Measurements from ENCODE around the gene DPEP1. TPM values are rescaled to one million over a fixed set of nuclear protein-coding genes. Genes with fewer than 3 reads are reported as not detected.

Gene DPEP1
- total RNA-seq, 1 donor from 2014 or later, result 0.36 TPM

GRCh38 chr16:89572073-89572484, 41.4 kb upstream of the DPEP1 start:
- H3K4me3 Mint-ChIP-seq, result no peak overlapping the region
- peaks cover 2% of the 10 kb centered on the region for H3K36me3 Mint-ChIP-seq
- no peak overlapping the region for H3K27ac Mint-ChIP-seq
- peaks cover 1% of the 10 kb centered on the region for H3K4me1 Mint-ChIP-seq
- H3K9me3 Mint-ChIP-seq, result no peaks in the 10 kb centered on the region
- no peak for TF ChIP-seq CTCF (IDR thresholded peaks at IDR 0.05; ENCODE audit: unreplicated experiment)
- H3K27me3 Mint-ChIP-seq (ENCODE audit: low read depth), result peaks cover 53% of the 10 kb centered on the region
- no peak for DNase-seq (ENCODE audit: low spot score in 2 of 2, unreplicated experiment in 2 of 2)

- TF ChIP-seq CTCF (IDR thresholded peaks at IDR 0.05; ENCODE audit: unreplicated experiment), result no peak
- no peak overlapping the region for H3K27ac Mint-ChIP-seq
- DNase-seq (ENCODE audit: low spot score in 2 of 2, unreplicated experiment in 2 of 2), result no peak
- peaks cover 1% of the 10 kb centered on the region for H3K4me1 Mint-ChIP-seq
- H3K36me3 Mint-ChIP-seq, result peaks cover under 1% of the 10 kb centered on the region
- H3K4me3 Mint-ChIP-seq, result no peak overlapping the region
- H3K9me3 Mint-ChIP-seq, result no peaks in the 10 kb centered on the region
- H3K27me3 Mint-ChIP-seq (ENCODE audit: low read depth), result peaks cover 59% of the 10 kb centered on the region
Observed at GRCh38 chr16:89572485-89573205, 40.8 kb upstream of the DPEP1 start.

GRCh38 chr16:89573826-89574680, 39.4 kb upstream of the DPEP1 start:
- DNase-seq (ENCODE audit: low spot score in 2 of 2, unreplicated experiment in 2 of 2), result no peak
- peaks cover 72% of the 10 kb centered on the region for H3K27me3 Mint-ChIP-seq (ENCODE audit: low read depth)
- no peaks in the 10 kb centered on the region for H3K9me3 Mint-ChIP-seq
- H3K36me3 Mint-ChIP-seq, result no peaks in the 10 kb centered on the region
- no peak overlapping the region for H3K27ac Mint-ChIP-seq
- peaks cover 1% of the 10 kb centered on the region for H3K4me1 Mint-ChIP-seq
- TF ChIP-seq CTCF (IDR thresholded peaks at IDR 0.05; ENCODE audit: unreplicated experiment), result no peak
- H3K4me3 Mint-ChIP-seq, result no peak overlapping the region

- peak in 1 of 2 experiments; percentile 61 for DNase-seq (ENCODE audit: low spot score in 2 of 2, unreplicated experiment in 2 of 2)
- peak; percentile 47 for TF ChIP-seq CTCF (IDR thresholded peaks at IDR 0.05; ENCODE audit: unreplicated experiment)
- Mint-ChIP-seq H3K4me1 (peaks cover 1% of the 10 kb centered on the region), H3K9me3 (no peaks in the 10 kb centered on the region), H3K27ac (no peak overlapping the region), H3K36me3 (no peaks in the 10 kb centered on the region), H3K27me3 (ENCODE audit: low read depth) (peaks cover 69% of the 10 kb centered on the region), H3K4me3 (peak overlapping the region; percentile 31)
Observed at GRCh38 chr16:89574681-89575246, 38.7 kb upstream of the DPEP1 start.

DNA sequence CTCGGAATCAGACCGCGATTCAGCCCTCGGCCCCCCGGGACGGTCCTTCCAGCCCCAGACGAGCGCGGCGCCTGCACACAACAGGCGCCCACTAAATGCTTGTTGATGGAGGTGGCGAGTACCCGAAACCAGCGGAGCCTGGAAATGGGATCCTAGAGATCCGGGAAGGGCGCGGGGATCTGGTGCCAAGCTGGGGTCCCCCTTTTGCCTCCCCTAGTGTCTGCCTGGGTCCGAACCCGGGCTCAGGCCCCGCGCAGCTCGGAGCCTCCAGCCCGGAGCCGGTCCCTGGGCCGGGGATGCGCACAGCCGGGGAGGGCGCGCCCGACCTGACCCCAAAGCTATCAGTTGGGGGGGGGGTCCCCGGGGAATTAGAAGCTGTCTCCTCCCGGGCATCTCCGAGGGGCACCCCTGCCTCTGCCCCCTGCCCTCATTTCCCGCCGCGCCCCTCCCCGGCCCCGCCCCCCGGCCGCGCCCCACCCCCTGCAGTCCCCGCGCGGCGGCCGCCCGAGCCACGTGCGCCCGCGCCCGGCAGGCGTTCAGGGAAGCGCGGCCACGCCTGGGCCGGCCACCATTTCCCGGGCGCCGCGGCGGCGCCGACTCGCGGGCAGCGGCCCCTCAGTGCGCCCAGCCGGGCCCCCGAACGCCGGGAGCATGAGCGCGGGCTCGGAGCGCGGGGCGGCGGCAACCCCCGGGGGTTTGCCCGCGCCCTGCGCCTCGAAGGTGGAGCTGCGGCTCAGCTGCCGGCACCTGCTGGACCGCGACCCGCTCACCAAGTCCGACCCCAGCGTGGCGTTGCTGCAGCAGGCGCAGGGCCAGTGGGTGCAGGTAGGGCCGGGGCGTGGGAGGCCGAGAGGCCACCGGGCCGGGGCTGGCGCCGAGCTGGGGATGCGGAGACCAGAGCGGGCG, 37.9 kb upstream of the DPEP1 start, which contains the start of gene CPNE7:
TSS of gene CPNE7 (plus strand) at position 512 of the 906 bp plus-strand sequence. CDS start at position 652, 140 bp downstream.
- no peak for DNase-seq (ENCODE audit: low spot score in 2 of 2, unreplicated experiment in 2 of 2)
- H3K36me3 Mint-ChIP-seq, result no peaks in the 10 kb centered on the region
- peaks cover 63% of the 10 kb centered on the region for H3K27me3 Mint-ChIP-seq (ENCODE audit: low read depth)

More for the DNA sequence above, 37.9 kb upstream of the DPEP1 start, which contains the start of gene CPNE7:
- Mint-ChIP-seq H3K4me3 (peak within 1 kb of the TSS; percentile 31), H3K4me1 (peaks cover 1% of the 10 kb centered on the region), H3K9me3 (no peaks in the 10 kb centered on the region), H3K27ac (no peak within 1 kb of the TSS)
- TF ChIP-seq CTCF (IDR thresholded peaks at IDR 0.05; ENCODE audit: unreplicated experiment), result no peak
